ENCODE results near the gene OR5J2.
"Not testable (repeated sequence)": the region's sequence is repeated elsewhere in the genome, so short reads cannot be mapped to it uniquely, and the experiment has no call there.

Gene OR5J2

DNA sequence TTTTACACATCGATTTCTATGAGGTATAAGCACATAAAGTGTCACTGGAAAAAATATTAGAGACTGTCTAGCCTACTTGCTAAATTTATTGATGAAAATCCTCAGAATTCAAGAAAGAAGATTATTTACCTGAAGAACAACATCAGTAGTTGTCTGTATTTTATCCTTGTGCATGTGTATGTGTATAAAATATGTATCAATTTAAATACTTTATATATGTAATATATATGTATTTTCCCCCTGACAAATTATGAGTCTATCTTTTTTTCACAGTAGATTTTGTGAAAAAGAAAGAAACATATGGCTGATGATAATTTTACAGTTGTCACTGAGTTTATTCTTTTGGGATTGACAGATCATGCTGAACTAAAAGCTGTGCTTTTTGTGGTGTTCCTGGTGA, at the start of gene OR5J2:
OR5J2 (plus strand) TSS at position 301 of the 400 bp plus-strand sequence; CDS start at position 301, 0 bp downstream.
- no peak for ATAC-seq

- no peak for ATAC-seq
Measured at GRCh38 chr11:56140151-56140661, 36.2 kb upstream of the OR5J2 start, which contains the start of gene OR8J3. OR8J3 (minus strand) TSS chr11:56140201; CDS start chr11:56137718, 2,483 bp downstream.

GRCh38 chr11:56143681-56144080, 32.7 kb upstream of the OR5J2 start:
- not testable (repeated sequence) for ATAC-seq

DNA sequence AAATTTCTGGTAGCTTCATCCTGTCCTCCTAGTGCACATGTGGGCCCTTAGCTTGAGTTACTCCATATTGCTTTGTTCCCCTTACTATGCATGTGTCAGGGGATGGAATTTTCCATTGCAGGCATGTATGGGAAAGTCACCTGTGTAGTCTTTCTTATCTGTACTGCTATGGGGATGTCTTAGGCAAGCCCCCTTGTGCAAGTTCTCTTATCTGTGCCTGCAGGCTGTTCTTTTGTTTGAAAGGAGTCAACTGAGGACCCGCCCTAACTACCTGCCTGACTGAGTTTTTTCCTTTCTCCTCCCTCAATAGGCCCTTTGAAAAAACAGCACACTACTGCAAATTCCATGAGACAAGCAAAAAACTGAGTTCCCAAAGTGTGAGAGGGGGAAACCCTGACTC, 25.0 kb upstream of the OR5J2 start:
- no peak for ATAC-seq

DNA sequence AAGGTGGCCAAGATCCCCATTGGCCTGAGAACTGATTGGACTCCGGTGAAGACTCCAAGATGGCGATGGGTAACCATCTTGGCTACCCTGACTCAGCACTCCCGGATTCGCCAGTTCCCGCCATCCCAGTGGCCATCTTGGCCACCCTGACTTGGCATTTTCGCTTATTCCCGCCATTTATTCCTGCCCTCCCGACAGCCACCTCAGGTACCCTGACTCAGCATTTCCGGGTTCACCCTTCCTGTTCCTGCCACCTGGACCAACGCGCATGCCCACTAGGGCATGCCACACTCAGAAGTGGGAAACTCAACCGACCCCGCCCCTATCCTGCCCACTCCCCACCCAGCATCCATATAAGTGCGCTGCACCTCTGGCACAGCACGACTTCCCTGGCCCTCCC, 24.1 kb upstream of the OR5J2 start:
- ATAC-seq = no peak

DNA sequence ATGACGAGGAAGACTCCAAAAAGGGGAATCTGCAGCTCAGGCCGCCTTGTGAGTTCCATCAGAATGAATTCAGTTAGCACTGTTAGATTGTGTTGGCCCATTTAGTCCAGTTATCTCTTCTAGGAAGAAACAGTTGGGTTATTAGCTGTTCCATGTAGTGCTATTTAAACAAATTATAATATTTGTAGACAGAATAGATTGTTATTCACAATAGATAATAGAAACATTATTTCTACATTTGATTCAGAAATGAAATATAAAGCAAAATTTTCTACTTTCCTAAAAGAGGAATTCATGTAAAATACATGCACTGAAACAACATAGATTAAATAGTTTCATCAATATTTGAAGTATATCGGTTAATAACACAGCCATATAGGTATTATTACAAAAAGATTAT, 16.2 kb upstream of the OR5J2 start, which contains the start of gene OR8K5:
OR8K5 (minus strand) TSS at position 101 of the 400 bp plus-strand sequence; CDS start at position 101, 0 bp downstream.
- no peak for ATAC-seq

DNA sequence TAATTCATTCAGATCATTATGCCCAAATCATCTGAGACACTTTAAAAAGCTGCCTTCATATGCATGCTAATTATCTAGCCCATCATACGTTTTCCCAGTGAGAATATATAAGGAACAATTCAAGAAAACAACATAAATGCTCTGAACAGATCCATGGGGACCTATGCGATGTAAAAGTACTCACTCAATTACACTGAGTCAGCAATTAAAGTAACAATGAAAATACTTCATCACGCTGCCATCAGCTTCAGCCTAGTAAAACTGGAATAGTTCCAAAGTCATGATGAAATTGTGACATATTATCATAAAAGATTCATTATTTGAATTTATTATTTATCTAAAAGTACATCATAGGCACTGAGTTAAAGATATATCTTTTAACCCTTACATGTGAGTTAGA, 12.6 kb upstream of the OR5J2 start:
- ATAC-seq = no peak

- ATAC-seq = no peak
Measured at GRCh38 chr11:56172256-56172830, 4.1 kb upstream of the OR5J2 start.

DNA sequence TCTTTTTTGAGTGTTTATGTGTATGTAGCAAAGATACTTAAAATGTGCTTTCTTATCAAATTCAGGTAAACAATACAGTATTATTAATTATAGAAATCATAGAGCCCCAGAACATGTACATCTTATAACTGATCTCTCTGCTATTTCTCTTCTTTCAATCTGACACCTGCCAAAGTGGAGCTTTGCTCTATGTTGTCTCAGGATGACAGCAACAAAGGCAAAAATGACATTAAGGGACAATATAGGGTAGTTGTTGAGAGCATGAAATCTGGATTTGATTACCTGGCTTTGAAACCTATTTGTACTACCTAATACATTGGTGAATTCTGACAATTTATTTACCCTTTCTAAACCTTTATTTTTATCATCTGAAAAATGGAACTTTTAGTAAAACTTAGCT, 7.0 kb downstream of the OR5J2 start:
- ATAC-seq = no peak

DNA sequence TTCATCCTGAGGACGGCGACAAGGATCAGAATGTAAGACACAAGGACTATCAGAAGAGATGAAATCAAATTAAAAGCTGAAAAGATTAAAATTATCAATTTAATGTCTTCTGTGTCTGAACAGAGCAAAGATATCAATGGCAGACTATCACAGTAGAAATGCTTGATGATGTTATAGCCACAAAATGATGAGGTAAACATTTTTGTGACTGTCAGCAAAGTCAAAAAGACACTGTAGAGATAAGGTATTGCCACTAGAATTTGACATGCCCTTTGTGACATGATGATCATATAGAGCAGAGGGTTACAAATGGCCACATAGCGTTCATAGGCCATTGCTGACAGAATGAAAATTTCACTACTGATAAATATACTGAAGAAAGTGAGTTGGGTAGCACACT, 12.2 kb downstream of the OR5J2 start:
- no peak for ATAC-seq

DNA sequence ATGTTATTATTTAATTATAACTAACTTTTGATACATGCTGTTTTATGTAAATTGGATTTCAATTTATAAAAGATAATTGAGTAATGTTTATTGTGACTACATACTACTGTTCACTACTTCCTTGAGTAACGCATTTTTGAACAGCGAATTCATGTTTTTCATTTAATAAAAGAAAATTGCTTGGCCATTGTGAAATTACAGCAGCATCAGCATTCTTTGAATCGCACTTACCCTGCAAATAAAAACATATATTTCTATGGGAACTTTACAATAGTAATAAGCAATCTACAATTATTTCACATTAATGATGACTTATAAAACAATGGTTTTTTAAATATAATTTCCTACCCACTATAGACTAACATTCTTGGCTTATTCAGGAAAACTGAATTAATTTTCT, 20.3 kb downstream of the OR5J2 start:
- ATAC-seq = no peak

GRCh38 chr11:56197367-56197766, 20.9 kb downstream of the OR5J2 start:
- ATAC-seq = no peak

- ATAC-seq = no peak
Measured at GRCh38 chr11:56207790-56208189, 31.4 kb downstream of the OR5J2 start.

- no peak for ATAC-seq
Measured at GRCh38 chr11:56214537-56214936, 38.1 kb downstream of the OR5J2 start.

- ATAC-seq = not testable (repeated sequence)
Measured at GRCh38 chr11:56219735-56220134, 43.3 kb downstream of the OR5J2 start.

All from activated CD4-positive, CD25-positive, alpha-beta regulatory T cell treated with anti-CD3 and anti-CD28 coated beads, Interleukin-2, amount 50 U/mL, for 24 hours (primary cell).